Measurements from ENCODE around the gene FAAP20. TPM values are rescaled to one million over a fixed set of nuclear protein-coding genes. Genes with fewer than 3 reads are reported as not detected.

The FAAP20 gene
- total RNA-seq, 1 experiment from 2014 or later = 119 TPM

DNA sequence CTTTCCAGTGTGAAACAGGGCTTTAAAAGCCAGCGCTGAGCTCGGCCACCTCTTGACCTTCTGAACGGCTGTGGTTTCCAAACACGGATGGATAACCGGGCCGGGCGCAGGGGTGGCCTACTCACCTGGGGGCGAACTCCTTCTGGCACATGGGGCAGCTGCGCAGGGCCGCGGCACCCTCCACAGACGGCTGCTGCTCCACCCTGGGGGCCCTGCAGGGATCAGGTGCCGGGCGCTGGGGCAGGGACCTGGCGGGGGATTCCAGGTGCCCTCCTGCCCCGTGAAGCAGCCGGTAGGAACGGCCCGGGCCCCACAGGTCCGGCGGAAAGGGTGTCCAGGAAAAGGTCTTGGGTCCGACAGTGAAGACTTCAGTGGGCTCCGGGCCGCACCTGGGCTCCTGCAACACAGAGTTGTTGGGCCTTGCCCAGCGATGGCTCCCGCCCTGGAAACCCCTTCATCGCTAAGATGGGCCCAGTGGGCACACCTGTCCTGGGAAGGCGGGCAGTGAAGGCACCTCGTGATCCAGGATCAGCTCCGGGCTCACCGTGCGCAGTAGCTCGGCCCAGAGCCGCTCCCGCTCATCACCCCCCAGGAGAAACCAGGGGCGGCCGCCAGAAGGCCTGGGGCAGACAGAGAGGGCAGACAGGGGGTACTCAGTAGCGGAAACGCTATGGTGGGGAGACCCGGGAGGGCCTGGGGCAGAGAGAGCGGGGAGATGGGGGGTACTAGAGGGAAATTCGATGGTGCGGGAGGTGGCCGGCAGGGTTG lies 874 bp downstream of the FAAP20 start:
- no peak overlapping the region for H2BK120ac ChIP-seq (ENCODE audit: low read depth, low read length, poor library complexity, severe bottlenecking)
- WGBS (ENCODE audit: extremely low coverage, insufficient read length, low lambda C conversion rate) = no CpG with 5 or more reads among the region's 44 CpGs
- no peaks in the 10 kb centered on the region for H3K9me3 ChIP-seq (ENCODE audit: control insufficient read depth, low read depth, low read length)
- H2AFZ ChIP-seq (ENCODE audit: low read length) = no peak overlapping the region
- Mint-ChIP-seq H3K4me1 (peaks cover 10 to 12% of the 10 kb centered on the region in 2 experiments; a peak in 3 of 4 replicates), H3K27ac (peak overlapping the region in 1 of 3 experiments; percentile 52; a peak in 1 of 7 replicates), H3K9me3 (no peaks in the 10 kb centered on the region), H3K27me3 (ENCODE audit: low read depth) (no peaks in the 10 kb centered on the region), H3K36me3 (ENCODE audit: insufficient read depth in 1 of 3, low read depth in 3 of 3) (peaks cover 6 to 12% (median 11%) of the 10 kb centered on the region in 3 experiments; a peak in 6 of 7 replicates), H3K4me3 (peak overlapping the region; percentile 66 to 79)
- TF ChIP-seq, protein P1, sequence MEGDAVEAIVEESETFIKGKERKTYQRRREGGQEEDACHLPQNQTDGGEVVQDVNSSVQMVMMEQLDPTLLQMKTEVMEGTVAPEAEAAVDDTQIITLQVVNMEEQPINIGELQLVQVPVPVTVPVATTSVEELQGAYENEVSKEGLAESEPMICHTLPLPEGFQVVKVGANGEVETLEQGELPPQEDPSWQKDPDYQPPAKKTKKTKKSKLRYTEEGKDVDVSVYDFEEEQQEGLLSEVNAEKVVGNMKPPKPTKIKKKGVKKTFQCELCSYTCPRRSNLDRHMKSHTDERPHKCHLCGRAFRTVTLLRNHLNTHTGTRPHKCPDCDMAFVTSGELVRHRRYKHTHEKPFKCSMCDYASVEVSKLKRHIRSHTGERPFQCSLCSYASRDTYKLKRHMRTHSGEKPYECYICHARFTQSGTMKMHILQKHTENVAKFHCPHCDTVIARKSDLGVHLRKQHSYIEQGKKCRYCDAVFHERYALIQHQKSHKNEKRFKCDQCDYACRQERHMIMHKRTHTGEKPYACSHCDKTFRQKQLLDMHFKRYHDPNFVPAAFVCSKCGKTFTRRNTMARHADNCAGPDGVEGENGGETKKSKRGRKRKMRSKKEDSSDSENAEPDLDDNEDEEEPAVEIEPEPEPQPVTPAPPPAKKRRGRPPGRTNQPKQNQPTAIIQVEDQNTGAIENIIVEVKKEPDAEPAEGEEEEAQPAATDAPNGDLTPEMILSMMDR (conservative IDR thresholded peaks at IDR 0.05) = no peak
- H3K9ac ChIP-seq (ENCODE audit: extremely low read depth, insufficient read length, low read length) = peak overlapping the region; percentile 57
- no peaks in the 10 kb centered on the region for H3K79me1 ChIP-seq (ENCODE audit: insufficient read depth, low read depth, low read length, poor library complexity, severe bottlenecking)
- no peak overlapping the region for H4K8ac ChIP-seq (replicated peaks; ENCODE audit: insufficient read length, low read depth, low read length)
- no peak overlapping the region for H4K5ac ChIP-seq (ENCODE audit: insufficient read length, low read depth, low read length)
- H2BK5ac ChIP-seq (ENCODE audit: insufficient read length, low read length) = no peak overlapping the region
- no peak overlapping the region for H3K4ac ChIP-seq (ENCODE audit: low read depth, low read length)
- no peak for DNase-seq
- no peak overlapping the region for H2AK5ac ChIP-seq (ENCODE audit: insufficient read length, low read length)
- no peaks in the 10 kb centered on the region for H3K4me1 ChIP-seq (ENCODE audit: insufficient read depth, low read length)
- no peak overlapping the region for H3K56ac ChIP-seq (ENCODE audit: insufficient read length, low read depth, low read length)
- H3K14ac ChIP-seq (ENCODE audit: insufficient read depth, low read length) = no peak overlapping the region; the same call in 1 of the 2 replicates
- no peak overlapping the region for H3K18ac ChIP-seq (ENCODE audit: insufficient read length, low read depth, low read length)
- H3K79me2 ChIP-seq (ENCODE audit: insufficient read depth, low read length) = no peaks in the 10 kb centered on the region; the same call in 1 of the 2 replicates
- H2BK15ac ChIP-seq (ENCODE audit: low read depth, low read length) = no peak overlapping the region
- H4K91ac ChIP-seq (ENCODE audit: insufficient read length, low read depth, low read length) = no peak overlapping the region
- H4K20me1 ChIP-seq (ENCODE audit: control insufficient read depth, insufficient read depth, insufficient read length) = no peaks in the 10 kb centered on the region
- H3K23ac ChIP-seq (ENCODE audit: insufficient read length, low read depth, low read length) = no peak overlapping the region
- H3K4me2 ChIP-seq (ENCODE audit: insufficient read depth, insufficient read length, low read length) = peak overlapping the region; percentile 68
- peaks cover 5% of the 10 kb centered on the region for H3K23me2 ChIP-seq (ENCODE audit: insufficient read length, low read depth, low read length, poor library complexity, severe bottlenecking)
- no peak overlapping the region for H3T11ph ChIP-seq (ENCODE audit: low read length)
- H3K27ac ChIP-seq (ENCODE audit: insufficient read length, low read depth, low read length) = no peak overlapping the region
- peak overlapping the region; percentile 32 for H2BK12ac ChIP-seq (ENCODE audit: insufficient read length, low read depth, low read length)
- H3K27me3 ChIP-seq (ENCODE audit: insufficient read depth, low read length) = no peaks in the 10 kb centered on the region
- no peak overlapping the region for H2BK20ac ChIP-seq (ENCODE audit: low read depth, low read length, poor library complexity, severe bottlenecking)

Data from H9 (cell line).